CD4-positive, alpha-beta T cell treated with Interferon alpha-2 for 1 hour (primary cell): Measurements from ENCODE around the gene ADAMTSL1.

Experiments
- DNase-seq, 2 donors: peaks; one replicate each; pipeline ENCODE4 v3.0.0-alpha.2; 2020 to 2022

The ADAMTSL1 gene

GRCh38 chr9:18788256-18788655, 314.3 kb downstream of the ADAMTSL1 start:
- no peak for DNase-seq

DNA sequence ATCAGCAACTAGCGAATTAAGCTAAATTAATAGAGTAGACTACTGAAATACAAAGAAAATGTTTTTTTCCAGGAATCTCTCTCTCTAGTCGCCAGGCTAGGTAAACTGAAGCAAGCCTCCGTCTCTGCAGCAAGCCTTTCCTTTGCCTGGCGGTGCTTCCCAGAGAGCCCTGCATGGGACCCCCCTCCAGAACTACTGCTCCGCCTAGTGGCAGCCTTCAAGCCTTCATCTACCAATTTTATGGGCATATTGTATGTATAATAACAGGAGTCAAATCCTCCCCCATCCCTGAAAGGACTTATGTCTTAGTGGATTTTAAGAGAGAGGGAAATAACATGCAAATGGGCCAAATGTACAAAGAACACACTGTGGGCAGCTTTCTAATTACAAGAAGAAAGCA, 317.1 kb downstream of the ADAMTSL1 start:
- no peak for DNase-seq

DNA sequence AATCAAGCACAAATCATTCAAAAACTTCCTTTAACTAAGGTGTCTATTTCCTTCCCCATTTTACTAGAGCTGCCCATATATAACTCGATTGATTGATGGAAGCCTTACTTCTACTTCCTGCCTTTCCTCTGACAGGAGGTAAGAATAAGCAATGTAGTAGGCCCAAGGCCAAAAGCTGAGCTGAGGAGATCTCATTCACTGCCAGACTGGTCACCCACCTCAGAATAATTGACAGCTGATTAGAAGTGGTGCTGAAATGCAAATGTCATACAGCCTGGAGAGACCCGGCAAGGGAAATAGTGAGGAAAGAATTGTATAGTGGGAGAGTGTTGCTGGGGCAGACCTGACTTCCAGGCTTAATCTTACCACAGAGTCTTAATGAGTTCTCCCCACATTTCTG, 319.2 kb downstream of the ADAMTSL1 start:
- no peak for DNase-seq

GRCh38 chr9:18795947-18796671, 322.2 kb downstream of the ADAMTSL1 start:
- no peak for DNase-seq

DNA sequence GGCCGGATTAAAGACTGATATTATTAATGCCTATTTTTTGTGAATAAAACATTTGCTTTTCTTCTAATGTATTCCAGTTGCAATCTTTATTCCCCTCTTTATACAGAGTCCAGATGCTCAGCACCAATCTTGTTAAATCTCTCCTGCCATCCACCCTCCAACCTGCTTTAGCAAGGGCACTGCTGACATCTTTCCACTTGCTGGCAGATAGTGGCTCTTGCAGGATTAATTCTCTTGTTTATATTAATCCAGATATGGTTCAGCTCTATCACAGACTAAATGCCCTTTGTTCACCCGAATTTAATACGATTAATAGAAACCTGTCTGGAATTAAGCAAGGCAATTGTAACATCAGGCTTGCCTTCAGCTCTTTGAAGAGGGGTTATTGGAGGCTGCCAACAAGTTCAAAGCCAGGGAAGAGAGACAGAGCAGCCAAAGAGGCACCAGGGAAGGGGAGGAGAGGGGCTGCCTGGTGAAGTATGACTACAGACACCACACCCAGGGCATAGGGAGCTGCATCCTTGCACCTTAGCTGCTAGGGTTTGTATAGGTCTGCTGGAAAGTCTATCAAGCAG, 322.8 kb downstream of the ADAMTSL1 start:
- DNase-seq = no peak

- DNase-seq = no peak
These were observed 324.2 kb downstream of the ADAMTSL1 start for GRCh38 chr9:18798106-18798505.

DNA sequence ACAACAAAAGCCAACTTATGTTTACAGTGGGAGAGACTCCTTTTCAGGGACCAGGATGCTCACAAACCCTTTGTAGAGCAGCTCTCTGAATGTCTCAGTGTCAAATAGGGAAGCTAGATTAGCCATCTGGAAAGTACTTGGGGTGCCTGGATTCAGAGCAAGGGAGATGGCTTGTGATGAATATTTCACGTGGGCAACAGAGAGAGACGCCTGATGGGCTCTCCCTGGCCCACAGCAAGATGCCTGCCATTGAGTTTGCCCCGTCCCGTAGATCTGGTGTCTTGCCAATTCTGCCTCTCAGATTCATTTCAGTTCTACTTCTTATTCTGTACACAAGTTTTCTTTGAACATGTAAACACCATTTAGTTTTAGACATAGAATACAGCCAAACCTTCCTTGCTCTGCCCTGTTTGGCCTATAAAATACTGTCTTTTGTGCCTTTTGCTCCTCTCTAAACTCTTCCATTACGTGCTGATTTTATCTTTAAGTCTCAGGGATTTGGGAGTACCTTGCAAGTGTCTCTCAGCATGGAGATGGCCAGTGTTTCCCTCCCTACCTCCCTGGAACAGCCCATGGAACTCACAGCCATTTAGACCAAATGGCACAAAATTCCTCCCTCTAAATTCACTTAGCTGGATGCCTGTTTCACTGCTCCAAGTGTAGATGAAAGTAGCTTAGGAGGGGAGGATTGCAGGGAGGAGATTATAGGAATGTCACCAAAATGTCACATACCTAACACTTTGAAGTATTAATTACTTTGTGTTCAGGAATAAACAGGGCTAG, 324.7 kb downstream of the ADAMTSL1 start:
- no peak for DNase-seq

DNA sequence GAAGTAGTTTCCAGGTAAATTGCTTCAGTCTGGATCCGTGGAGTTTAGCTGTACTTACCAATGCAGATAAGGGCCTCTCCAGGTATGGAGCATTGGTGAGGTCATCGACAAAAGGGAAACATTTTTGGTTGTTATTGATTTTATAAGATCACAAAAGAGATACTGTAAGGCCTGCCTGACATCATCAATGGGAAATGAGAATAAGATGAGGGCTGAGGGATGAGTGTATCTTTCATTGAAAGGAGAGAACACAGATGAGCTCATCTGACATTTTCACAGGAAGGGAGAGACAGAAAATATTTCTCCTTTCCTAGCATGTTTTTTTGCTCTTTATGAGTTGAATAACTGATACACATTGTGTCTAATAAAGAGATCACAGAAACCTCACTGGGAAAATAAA, 325.5 kb downstream of the ADAMTSL1 start:
- DNase-seq = no peak

DNA sequence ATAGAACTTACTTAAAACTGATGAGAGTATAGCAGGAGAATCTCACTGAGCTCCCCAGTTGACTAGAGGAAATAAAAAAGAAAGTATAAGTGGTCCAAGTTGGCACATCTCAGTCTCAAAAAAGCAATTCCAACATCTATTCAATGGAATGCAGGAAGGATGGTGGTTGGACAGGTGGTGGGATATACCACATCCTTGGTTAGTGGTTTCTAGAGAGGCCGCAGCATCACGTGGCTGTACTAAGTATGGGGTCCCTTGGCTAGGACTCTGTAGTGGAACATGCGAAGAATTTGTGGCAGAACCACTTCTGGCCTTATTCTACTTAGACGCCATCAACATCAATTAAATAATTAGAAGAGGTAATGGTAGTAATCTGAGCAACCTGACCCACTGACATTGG, 326.6 kb downstream of the ADAMTSL1 start:
- DNase-seq = no peak

GRCh38 chr9:18805386-18805785, 331.4 kb downstream of the ADAMTSL1 start:
- DNase-seq = no peak

DNA sequence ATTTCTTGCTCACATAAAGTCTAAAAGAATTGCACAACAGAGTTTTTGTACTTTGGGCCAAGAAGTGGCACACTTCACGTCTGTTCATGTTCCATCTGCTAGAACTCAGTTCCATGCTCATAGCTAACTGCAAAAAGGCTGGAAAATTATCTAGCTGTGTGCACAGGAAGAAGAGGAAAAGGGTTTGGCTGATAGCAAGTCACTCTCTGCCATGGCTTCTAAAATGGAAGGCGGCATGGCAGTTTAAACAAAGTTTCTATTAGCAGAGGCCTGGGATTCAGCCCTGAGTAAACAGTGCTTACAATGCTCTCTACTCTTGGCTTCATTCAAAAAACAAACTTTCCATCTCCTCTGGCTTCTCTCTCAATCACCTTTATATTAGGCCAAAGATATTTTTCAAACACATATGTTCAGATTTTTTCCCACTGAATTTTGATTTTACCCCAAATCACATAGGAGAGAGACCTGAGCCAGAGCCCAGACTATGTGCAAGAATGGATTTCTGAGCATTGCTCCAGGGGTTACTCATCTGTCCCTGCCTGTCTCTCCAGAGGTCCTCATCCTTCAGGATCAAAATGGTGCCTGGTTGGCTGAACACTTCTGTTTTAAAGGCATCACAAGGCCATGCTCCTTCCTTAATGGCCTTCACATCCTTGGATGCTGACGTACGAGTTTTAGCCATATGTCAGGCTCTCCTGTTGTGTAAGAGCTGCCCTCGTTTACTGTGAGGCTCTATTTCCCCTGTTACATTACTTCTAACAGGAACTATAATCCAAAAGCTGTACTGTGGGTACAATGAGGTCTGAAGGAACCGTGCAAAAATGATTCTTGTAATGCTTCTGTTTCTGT, 332.5 kb downstream of the ADAMTSL1 start:
- no peak for DNase-seq

DNA sequence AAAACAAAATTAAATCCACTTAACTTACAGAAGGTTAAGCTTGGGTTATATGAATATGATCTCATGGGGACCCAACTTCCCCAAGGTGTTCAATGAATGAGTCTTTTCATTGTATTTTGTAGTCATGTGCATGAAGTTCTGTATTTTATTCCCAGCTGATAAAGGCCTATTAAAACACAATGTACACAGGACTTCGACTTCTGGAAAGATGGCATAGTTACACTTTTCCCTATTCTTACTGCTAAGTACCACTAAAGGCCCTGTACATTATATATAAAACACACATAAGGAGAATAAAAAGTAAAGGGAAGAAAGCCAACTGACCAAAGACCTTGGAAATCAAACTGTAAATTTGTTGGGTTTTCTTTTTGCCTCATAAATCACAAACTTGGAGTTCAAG, 336.6 kb downstream of the ADAMTSL1 start:
- DNase-seq = no peak

DNA sequence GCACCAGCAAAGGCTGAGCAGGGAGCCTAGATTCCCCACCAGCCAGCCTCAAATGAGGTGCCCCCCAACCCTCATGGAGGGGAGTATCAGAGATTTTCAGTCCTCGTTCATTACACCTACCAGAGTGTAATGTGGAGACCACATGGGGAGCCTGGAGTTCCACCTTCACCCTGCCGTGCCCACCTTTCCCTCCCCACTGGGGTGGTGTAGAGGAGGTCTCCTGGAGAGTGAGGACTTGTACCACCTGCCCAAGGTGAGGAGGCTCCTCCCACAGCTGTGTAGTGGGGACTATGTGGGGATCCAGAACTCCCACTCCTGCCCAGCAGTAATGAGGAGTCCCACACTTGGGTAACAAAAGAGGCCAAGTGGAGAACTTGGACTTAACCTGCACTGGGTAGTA, 337.2 kb downstream of the ADAMTSL1 start:
- no peak for DNase-seq

DNA sequence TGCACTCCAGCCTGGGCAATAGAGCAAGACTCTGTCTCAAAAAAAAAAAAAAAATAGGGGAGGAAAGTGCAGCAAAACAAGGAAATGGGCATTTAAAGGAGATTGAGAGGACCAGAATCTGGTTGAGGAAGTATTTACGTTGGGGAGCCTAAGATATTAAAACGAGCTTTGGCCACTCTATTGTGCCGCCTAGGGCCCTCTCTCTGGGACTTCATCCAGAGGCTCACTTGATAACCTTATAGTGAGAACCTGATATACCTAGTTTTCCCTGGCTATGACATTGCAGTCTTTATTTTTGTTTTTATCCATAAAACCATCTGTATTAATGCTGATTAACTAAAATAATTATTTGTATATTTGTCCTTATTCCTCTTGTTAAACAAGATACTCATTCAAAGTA, 345.5 kb downstream of the ADAMTSL1 start:
- DNase-seq = no peak

- no peak for DNase-seq
These were observed 346.7 kb downstream of the ADAMTSL1 start for GRCh38 chr9:18820566-18821095.

DNA sequence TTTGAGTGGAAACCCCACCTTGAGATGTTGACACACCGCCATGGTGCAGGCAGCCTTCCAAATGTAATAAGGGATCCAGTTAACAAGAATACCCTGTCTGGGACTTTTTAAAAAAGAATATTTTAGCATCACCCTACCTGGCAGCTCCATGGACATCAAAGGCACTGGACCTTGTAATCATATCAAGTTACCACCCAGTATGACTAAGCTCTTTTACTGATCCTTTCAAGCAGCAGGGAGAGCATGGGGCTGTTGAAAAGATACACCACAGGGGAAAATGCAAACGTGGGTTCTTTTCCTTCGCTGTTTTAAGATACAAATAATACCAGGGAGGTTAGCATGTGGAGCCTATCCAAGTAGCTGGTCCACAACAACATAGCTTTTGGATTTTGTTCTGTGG, 347.8 kb downstream of the ADAMTSL1 start:
- DNase-seq = no peak

DNA sequence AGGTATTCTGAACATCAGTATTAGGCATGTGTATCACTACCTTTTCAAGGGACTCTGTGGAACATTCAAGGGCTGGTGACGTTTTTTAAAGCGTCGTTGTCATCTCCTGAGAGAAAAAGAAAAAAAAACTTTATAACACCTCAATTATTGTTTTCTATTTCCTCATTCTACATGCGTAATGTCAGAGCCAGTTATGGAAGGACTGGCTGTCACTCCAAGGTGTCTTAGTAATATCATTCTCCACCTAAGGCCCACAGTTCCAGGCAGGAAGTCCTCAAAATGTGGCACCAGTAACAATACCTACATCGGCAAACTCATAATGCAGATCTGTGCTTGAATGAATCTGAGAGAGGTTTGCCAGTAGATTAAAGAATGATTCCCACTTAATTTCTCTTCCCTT, 348.9 kb downstream of the ADAMTSL1 start:
- no peak for DNase-seq

GRCh38 chr9:18824095-18824666, 350.2 kb downstream of the ADAMTSL1 start:
- no peak for DNase-seq

DNA sequence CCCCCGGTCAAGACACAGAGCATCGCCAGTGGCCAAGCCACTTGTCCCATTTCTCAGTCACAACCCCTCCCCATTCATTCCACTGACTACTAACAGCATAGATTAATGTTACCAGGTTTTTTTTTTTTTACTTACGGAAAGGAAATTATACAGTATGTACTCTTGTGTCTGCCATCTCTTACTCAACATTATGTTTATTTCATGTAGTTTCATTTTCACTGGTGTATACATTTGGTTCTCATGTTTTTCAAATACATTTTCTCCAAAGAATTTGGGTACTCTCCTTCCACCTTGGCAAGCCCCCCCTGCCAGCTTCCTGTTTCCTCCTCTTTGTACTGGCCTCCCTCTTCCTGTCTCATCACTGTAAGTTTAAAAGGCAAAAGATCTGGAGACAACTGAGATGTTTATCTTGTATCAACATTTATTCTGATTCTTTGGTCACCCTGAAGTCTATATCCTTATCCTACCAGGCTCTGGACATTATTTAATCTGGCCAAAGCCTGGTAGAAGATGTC, 351.8 kb downstream of the ADAMTSL1 start:
- DNase-seq = no peak

GRCh38 chr9:18826248-18826647, 352.3 kb downstream of the ADAMTSL1 start:
- DNase-seq = no peak

DNA sequence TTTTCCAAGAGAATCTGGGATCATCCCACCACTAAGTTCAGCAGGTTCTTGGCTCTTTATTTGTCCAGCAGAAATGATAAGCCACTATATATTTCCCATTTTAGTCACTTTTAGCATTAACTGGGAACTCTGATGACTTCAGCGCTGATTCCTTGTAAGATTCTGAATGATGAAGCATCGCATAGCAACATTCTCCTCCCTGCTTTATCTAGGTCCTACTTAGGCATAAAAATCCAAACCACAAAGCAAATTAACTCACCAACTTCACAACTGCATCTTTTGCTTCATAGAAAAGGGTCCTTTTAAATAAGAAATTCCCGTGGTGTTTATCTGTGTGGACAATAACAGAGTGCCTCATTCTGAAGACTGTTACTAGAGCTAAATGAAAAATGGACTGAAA, 355.1 kb downstream of the ADAMTSL1 start:
- DNase-seq = no peak

GRCh38 chr9:18829873-18830272, 355.9 kb downstream of the ADAMTSL1 start:
- DNase-seq = no peak
